Rectal smooth muscle tissue (tissue), 1 donor: ENCODE results near the gene MRPL48.
A peak's percentile ranks its signal among the peaks of the same experiment; 100 is the strongest.
"Not testable (repeated sequence)": the region's sequence is repeated elsewhere in the genome, so short reads cannot be mapped to it uniquely, and the experiment has no call there.

Experiments
- H3K27ac ChIP-seq: one replicate; pipeline ENCODE4 v1.7.0; 2013; ENCODE audit warnings: low read depth, low read length, inconsistent platforms
- H3K27me3 ChIP-seq: one replicate; pipeline ENCODE4 v1.7.0; 2013; ENCODE audit warnings: low read length; ENCODE audit not compliant: control insufficient read depth, insufficient read depth
- H3K36me3 ChIP-seq: one replicate; pipeline ENCODE4 v1.7.0; 2013; ENCODE audit warnings: low read length; ENCODE audit not compliant: control insufficient read depth, insufficient read depth
- H3K4me1 ChIP-seq: one replicate; pipeline ENCODE4 v1.7.0; 2013; ENCODE audit warnings: low read length; ENCODE audit not compliant: control insufficient read depth, insufficient read depth
- H3K4me3 ChIP-seq: one replicate; pipeline ENCODE4 v1.7.0; 2013; ENCODE audit warnings: low read length
- H3K9ac ChIP-seq: one replicate; pipeline ENCODE4 v1.7.0; 2013; ENCODE audit warnings: low read length

The MRPL48 gene

DNA sequence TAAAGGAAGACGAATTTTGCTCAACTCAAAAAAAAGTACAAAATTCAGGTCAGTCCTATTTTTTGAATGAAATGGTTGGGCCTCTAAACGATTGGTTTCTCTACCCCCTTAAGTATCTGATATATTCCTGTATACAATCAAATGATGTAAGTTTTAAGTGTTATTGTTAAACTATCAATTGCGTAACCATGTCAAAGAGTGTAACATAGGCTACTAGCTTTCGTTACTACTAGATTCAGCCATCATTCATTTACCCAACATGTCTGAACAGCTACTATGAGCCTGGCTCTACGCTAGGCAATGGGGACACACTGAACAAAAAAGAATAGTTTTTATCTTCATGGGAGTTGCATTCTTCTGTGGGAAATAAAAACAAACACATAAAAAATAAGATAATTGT, 30.1 kb upstream of the MRPL48 start:
- Histone ChIP-seq H3K27me3 (no peaks in the 10 kb centered on the region), H3K27ac (no peak overlapping the region), H3K36me3 (no peaks in the 10 kb centered on the region), H3K4me3 (no peak overlapping the region), H3K9ac (no peak overlapping the region), H3K4me1 (peaks cover 12% of the 10 kb centered on the region)

DNA sequence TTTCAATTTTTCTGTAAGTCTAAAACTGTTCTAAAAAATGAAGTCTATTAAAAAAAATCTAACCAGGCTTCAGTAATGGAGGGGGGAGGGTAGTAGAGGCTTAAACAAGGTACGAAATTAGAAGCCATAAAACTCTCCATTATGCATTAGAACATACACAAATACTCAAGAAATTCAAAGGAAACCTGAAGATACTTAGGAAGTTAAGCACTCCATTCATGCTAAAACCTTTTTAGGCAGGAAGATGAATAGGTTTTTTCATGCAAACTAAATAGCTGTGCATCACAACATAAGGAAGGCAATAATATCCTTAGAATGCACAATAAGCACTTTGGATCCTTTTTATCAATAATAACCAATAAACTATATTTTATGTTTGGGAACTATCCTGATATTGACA, 29.2 kb upstream of the MRPL48 start:
- H3K27me3 ChIP-seq: no peaks in the 10 kb centered on the region
- H3K4me3 ChIP-seq: no peak overlapping the region
- H3K27ac ChIP-seq: no peak overlapping the region
- H3K9ac ChIP-seq: no peak overlapping the region
- peaks cover 12% of the 10 kb centered on the region for H3K4me1 ChIP-seq
- no peaks in the 10 kb centered on the region for H3K36me3 ChIP-seq

DNA sequence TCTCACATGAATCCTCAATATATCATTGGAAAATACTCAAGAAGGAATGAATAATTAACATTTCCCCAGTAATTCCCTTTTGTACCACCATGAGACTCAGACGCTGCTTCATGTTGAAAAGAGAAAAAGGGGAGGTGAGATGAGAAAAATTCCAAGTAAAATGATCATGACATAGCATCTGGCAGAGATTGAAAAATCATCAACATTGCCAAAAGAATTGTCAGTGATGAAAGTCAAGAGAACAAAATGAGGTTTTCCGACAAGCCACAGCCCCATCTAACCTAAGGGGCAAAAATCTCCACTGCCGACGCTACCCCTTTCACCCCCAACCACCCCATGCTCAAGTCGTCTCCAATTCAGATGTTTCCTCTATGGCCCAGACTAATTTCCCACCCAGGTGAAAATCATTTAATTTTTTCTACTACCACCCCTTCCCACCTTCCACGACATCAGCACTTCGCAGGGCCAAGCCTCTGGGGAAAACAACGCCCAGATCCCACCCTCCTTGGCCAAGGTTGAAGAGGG, 28.0 kb upstream of the MRPL48 start:
- no peaks in the 10 kb centered on the region for H3K36me3 ChIP-seq
- H3K27me3 ChIP-seq: no peaks in the 10 kb centered on the region
- peak overlapping the region; percentile 97 for H3K27ac ChIP-seq
- H3K9ac ChIP-seq: peak overlapping the region; percentile 96
- H3K4me1 ChIP-seq: peaks cover 12% of the 10 kb centered on the region
- H3K4me3 ChIP-seq: peak overlapping the region; percentile 98

- H3K27me3 ChIP-seq: no peaks in the 10 kb centered on the region
- peak overlapping the region; percentile 96 for H3K9ac ChIP-seq
These were observed 27.5 kb upstream of the MRPL48 start for GRCh38 chr11:73760135-73760678.

GRCh38 chr11:73760679-73761402, 26.8 kb upstream of the MRPL48 start, which contains the start of gene RAB6A:
Gene RAB6A, minus strand, starts transcription at chr11:73761074. Its CDS starts 439 bp downstream, at chr11:73760635.
- Histone ChIP-seq H3K36me3 (no peaks in the 10 kb centered on the region), H3K4me1 (peaks cover 12% of the 10 kb centered on the region), H3K9ac (peak within 1 kb of the TSS; percentile 96), H3K4me3 (peak within 1 kb of the TSS; percentile 98), H3K27me3 (no peaks in the 10 kb centered on the region), H3K27ac (peak within 1 kb of the TSS; percentile 97)

More at GRCh38 chr11:73760135-73760678, 27.5 kb upstream of the MRPL48 start:
- no peaks in the 10 kb centered on the region for H3K36me3 ChIP-seq
- H3K27ac ChIP-seq: peak overlapping the region; percentile 97
- H3K4me1 ChIP-seq: peaks cover 12% of the 10 kb centered on the region
- peak overlapping the region; percentile 98 for H3K4me3 ChIP-seq

DNA sequence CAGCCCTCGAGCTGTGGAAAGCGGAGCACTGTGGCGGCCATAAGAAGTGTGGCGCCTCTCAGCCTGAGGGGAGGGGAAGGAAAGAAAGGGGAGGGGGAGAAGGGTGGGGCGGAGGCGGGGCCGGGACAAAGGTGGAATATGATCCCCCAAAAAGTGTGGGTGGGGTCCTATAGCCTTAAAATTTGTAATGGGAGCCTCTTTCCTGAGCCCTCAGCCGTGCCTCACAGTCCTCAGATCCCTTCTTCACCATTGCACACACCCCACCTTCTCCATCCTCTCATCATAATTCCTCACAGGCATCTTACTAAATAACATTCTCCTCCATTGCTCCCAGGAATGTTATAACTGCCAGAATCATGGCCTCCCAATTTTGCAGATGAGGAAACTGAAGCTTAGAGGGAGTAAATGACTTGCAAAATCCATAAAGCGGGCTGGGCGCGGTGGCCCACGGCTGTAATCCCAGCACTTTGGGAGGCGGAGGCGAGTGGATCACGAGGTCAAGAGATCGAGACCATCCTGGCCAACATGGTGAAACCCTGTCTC, 26.2 kb upstream of the MRPL48 start:
- no peak overlapping the region for H3K9ac ChIP-seq
- H3K27ac ChIP-seq: peak overlapping the region; percentile 84
- H3K4me3 ChIP-seq: peak overlapping the region; percentile 53

GRCh38 chr11:73762732-73763131, 24.9 kb upstream of the MRPL48 start:
- Histone ChIP-seq H3K4me1 (peaks cover 12% of the 10 kb centered on the region), H3K9ac (no peak overlapping the region), H3K27ac (no peak overlapping the region), H3K36me3 (no peaks in the 10 kb centered on the region), H3K4me3 (no peak overlapping the region), H3K27me3 (no peaks in the 10 kb centered on the region)

More for the DNA sequence above, 26.2 kb upstream of the MRPL48 start:
- no peaks in the 10 kb centered on the region for H3K36me3 ChIP-seq
- H3K27me3 ChIP-seq: no peaks in the 10 kb centered on the region
- H3K4me1 ChIP-seq: peaks cover 12% of the 10 kb centered on the region

DNA sequence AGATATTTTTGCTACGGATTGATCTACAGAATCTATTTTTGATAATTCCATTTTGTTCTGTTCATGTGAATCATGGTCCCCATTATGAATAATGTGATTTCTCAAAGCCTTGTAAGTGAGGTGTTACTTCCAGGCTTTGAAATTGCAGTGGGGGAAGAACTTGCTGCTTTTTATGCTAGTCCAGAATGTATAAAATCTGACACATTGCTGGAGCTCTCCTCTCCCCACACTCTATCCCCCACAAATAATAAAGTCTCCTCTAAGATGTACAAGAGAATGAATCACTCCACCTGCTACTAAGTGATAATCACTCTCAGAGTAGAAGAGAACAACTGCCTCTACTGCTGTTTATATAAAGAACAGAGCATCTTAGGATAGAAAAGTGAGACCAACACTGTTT, 20.9 kb upstream of the MRPL48 start:
- Histone ChIP-seq H3K4me3 (no peak overlapping the region), H3K9ac (no peak overlapping the region), H3K27ac (no peak overlapping the region), H3K27me3 (no peaks in the 10 kb centered on the region), H3K4me1 (no peaks in the 10 kb centered on the region), H3K36me3 (no peaks in the 10 kb centered on the region)

DNA sequence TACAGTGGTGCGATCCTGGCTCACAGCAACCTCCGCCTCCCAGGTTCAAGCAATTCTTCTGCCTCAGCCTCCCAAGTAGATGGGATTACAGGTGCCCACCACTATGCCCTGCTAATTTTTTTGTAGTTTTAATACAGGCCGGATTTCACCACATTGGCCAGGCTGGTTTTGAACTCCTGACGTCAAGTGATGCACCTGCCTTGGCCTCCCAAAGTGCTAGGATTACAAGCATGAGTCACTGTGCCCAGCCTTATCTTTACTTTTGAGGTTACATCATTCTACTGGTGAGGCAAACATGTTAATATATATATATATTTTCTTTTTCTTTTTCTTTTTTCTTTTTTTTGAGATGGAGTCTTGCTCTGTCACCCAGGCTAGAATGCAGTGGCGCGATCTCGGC, 16.9 kb upstream of the MRPL48 start:
- H3K4me3 ChIP-seq, H3K9ac ChIP-seq, H3K36me3 ChIP-seq, H3K27ac ChIP-seq, H3K27me3 ChIP-seq, H3K4me1 ChIP-seq: not testable (repeated sequence)

- Histone ChIP-seq H3K4me1 (peaks cover 3% of the 10 kb centered on the region), H3K9ac (peak overlapping the region; percentile 88), H3K27me3 (no peaks in the 10 kb centered on the region), H3K4me3 (peak overlapping the region; percentile 91), H3K36me3 (no peaks in the 10 kb centered on the region), H3K27ac (peak overlapping the region; percentile 99)
These were observed 8.4 kb upstream of the MRPL48 start for GRCh38 chr11:73779084-73779902.

GRCh38 chr11:73781303-73781702, 6.4 kb upstream of the MRPL48 start:
- no peaks in the 10 kb centered on the region for H3K27me3 ChIP-seq
- no peak overlapping the region for H3K9ac ChIP-seq
- H3K27ac ChIP-seq: no peak overlapping the region
- peaks cover 3% of the 10 kb centered on the region for H3K4me1 ChIP-seq
- no peak overlapping the region for H3K4me3 ChIP-seq
- H3K36me3 ChIP-seq: no peaks in the 10 kb centered on the region

DNA sequence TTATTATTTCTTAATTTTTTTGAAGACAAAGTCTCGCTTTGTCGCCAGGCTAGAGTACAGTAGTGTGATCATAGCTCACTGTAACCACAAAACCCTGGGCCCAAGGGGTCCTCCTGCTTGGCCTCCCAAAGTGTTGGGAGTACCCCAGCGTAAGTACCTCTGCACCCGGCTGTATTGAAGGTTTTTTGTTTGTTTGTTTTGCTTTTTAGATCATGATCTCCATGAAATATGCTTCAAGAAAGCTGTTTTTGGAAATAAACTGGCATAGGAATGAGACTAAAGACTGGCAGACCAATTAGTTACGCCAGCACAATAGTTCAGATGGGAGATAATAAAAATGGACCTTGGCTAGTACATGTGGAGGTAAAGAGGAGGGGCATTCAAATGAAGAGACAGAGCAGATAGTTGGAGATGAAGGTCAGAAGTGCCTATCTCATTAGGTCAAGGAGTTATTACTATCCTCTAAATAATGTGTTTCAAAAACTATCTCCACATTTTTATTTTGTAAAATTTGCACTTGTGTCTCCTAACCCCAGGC, 4.1 kb upstream of the MRPL48 start:
- no peaks in the 10 kb centered on the region for H3K27me3 ChIP-seq
- H3K4me3 ChIP-seq: no peak overlapping the region
- H3K27ac ChIP-seq: no peak overlapping the region
- peaks cover 4% of the 10 kb centered on the region for H3K4me1 ChIP-seq
- no peaks in the 10 kb centered on the region for H3K36me3 ChIP-seq
- H3K9ac ChIP-seq: no peak overlapping the region
